GM12874 (cell line): ENCODE data around the gene HES1.

Experiments used
- TF ChIP-seq, protein P1 (sequence below): IDR thresholded peaks from 2 replicates; pipeline ENCODE4 v1.5.1; 2011; ENCODE audit warnings: low read depth, mild to moderate bottlenecking, control low read depth, low read length, moderate library complexity; ENCODE audit not compliant: insufficient read depth

HES1 gene

DNA sequence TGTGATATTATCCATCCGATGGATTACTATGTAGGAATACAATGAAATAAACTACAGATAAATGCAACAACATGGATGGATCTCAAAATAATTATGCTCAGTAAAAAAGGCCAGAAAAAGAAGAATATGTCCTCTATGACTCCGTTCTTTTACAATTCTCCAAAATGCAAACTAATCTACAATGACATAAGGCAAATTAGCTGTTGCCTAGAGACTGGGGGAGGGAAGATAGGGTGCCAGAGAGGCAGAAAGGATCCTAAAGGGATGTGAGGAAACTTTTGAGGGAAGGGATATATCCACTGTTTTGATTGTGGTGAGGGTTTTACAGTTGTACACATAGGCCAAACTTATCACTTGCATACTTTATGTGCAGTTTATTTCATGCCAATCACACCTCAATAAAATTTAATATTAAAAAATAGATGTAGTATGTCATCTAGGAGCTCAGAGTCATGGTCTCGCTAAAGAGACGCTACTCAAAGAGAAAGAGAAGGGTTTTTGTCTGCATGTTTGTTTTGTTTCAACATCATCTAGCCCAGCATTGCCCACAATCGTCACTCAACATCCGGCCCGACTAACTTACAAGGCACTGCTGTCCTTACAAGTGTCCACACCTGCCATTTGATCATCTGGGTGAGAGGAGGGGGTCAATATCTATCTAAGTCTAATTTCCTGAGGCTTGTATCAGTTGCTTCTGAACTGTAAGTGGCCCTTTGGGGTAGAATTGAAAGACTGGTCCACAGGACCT, 29.5 kb downstream of the HES1 start:
- TF ChIP-seq, protein P1, sequence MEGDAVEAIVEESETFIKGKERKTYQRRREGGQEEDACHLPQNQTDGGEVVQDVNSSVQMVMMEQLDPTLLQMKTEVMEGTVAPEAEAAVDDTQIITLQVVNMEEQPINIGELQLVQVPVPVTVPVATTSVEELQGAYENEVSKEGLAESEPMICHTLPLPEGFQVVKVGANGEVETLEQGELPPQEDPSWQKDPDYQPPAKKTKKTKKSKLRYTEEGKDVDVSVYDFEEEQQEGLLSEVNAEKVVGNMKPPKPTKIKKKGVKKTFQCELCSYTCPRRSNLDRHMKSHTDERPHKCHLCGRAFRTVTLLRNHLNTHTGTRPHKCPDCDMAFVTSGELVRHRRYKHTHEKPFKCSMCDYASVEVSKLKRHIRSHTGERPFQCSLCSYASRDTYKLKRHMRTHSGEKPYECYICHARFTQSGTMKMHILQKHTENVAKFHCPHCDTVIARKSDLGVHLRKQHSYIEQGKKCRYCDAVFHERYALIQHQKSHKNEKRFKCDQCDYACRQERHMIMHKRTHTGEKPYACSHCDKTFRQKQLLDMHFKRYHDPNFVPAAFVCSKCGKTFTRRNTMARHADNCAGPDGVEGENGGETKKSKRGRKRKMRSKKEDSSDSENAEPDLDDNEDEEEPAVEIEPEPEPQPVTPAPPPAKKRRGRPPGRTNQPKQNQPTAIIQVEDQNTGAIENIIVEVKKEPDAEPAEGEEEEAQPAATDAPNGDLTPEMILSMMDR = no peak

DNA sequence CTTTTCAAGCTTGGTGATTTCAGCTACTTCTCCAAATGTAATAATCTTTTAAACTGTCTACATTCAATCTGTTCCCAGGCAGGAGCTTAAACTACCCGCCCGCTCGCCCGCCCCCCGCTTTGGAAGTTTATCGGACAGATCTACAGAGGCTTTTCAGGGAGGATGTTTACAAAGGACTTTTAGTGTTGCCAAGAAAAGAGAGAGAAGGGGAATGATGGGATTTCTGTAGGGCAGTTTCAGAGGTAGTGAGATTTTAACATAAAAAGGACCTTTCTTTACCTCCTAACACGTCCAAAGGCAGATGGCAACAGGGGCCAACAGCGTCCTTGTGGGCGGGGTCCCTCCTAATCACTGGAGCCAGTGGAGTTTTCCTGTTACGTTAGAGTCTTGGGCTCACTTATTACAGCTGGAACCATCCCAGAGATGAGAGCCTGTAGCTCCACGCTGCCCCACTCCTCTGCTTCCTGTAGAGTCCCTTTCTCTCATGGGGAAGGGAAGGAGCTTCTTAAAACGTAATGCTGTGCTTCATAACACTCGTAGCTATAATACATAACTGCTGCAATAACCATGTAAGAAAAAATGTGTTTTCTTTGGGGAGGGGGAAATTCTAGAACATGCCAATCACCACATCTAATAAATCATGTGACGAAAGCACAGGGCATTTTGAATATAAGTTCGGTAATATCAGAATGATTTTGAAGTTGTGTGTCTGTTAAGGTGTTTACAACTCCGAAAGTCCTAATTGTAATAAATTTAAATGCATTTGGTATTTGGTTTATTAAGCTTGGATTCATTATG, 30.9 kb downstream of the HES1 start:
- TF ChIP-seq, protein P1 = no peak

DNA sequence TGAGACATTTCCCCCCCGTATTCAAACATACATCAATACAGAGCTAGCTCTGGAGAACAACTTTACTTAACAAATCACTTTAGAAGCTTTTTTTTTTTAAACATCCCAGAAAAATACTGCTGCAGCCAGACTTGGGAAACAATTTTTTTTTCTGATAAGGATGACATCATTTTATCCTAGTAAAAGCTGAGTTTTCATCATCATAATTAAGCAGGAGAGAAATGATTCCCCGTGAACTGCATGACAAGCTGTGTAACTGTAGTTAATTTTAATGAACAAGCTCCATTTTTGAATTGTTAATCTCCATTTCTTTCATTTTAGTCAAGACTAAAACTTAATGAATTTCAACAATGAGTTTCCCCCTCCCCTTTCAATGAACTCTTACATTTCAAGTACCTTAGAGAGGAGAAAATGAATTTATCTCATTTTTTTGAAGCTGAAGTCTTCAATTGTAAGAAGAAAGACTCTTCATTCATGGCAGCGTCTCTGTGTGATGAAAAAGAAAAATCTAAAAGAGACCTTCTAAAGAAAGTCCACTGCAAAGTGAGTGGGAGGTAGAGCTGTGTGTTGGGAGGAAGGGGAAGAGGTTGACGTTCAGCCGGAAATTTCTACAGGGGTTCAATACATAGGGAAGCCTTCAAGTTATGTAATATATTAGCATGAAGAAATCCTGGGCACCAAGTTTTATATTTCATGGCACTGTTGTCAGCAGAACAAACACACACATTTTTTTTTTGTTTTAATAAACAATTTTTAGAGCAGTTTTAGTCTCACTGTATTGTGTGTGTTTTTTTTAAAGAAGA, 31.7 kb downstream of the HES1 start:
- TF ChIP-seq, protein P1 = no peak

DNA sequence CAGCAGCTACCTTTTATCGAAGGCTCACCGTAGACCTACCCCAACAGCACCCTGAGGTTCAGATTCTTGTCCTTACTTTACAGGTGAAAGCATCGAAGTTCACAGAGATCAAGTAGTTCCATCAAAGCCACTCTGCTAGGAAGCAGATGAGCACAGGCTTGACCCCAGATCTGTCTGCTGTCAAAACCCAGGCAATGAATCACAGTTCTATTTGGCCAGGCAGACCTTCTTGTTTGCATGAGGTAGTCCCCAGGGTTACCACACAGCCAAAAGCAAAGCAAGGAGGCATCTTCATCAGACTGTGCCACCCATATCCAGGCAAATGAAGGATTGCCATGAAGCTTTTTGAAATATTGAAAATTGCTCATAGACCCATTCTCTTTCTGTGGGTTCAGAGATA, 33.0 kb downstream of the HES1 start:
- TF ChIP-seq, protein P1 = no peak

DNA sequence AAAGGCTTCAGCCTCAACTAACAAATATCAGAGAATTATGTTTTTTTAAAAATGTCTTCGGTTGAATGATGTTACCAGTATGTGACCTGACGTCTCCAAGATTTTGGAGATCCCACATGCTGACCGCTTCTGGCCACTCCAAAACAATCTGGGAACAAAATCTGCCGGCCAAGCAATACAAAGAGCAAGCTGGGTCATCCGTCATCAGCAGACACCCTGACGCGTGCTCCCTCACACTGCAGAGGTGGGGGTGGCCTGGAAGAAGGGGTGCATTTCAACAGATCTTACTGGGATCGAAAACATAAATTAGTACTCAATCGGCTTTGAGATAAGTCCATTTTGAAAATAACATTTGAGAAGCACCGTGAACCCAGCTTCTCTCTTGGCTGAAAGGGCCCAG, 33.6 kb downstream of the HES1 start:
- TF ChIP-seq, protein P1 = no peak

DNA sequence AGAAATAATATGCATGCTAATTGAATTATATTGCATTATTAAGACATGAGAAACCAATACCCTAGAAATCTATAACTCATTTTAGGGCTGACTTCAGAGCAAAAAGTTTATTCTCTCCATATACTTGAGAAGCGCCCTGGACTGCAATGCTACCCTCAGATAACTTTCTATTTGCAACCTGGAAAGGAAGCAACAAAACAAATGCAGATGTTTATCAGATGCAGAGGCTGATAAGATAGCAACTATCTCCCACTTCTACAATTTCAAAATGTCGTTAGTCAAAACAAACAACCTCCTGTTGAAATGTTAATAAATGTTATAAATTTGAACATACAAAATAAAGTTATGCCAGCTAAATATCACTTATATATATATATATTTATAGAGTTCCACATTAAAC, 34.8 kb downstream of the HES1 start:
- TF ChIP-seq, protein P1 = no peak

DNA sequence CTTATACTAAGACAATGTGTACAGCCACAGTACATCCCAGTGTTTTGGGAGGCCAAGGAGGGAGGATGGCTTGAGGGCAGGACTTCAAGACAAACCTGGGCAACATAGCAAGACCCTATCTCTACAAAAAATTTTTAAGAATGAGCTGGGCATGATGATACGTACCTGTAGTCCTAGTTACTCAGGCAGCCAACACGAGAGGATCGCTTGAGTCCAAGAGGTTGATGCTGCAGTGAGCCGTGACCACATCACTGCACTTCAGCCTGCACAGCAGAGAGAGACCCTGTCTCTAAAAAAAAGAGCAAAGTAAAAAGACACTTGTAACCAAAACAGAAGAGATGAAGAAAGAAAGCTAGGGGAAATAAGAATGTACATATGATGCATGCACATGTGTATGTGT, 38.5 kb downstream of the HES1 start:
- TF ChIP-seq, protein P1 = no peak
